Measurements from ENCODE around the gene SNX9.

The SNX9 gene

DNA sequence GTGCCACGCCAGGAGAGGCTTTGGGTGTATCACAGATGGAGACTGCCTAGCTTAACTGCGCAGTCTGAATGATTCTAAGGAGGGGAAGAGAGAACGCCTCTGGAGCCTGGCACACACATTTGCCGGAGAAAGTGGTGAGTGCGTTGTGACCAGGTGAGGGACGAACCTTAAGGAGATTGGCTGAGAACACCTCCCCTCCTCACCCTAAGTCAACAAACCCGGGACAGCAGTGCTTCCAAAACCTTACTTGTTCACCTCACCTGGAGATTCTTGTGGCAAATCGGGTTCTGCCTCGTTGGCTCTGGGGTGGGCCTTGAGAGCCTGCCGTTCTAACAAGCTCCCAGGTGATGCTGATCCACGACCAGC is 168.0 kb downstream of the SNX9 start:
- in situ Hi-C loops (cut with MboI; ENCODE audit: low pct_unique_long_range_greater_than_20kb, low sequenced_read_pairs, unreplicated experiment): no loop called here
- TF ChIP-seq, protein P1, sequence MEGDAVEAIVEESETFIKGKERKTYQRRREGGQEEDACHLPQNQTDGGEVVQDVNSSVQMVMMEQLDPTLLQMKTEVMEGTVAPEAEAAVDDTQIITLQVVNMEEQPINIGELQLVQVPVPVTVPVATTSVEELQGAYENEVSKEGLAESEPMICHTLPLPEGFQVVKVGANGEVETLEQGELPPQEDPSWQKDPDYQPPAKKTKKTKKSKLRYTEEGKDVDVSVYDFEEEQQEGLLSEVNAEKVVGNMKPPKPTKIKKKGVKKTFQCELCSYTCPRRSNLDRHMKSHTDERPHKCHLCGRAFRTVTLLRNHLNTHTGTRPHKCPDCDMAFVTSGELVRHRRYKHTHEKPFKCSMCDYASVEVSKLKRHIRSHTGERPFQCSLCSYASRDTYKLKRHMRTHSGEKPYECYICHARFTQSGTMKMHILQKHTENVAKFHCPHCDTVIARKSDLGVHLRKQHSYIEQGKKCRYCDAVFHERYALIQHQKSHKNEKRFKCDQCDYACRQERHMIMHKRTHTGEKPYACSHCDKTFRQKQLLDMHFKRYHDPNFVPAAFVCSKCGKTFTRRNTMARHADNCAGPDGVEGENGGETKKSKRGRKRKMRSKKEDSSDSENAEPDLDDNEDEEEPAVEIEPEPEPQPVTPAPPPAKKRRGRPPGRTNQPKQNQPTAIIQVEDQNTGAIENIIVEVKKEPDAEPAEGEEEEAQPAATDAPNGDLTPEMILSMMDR (IDR thresholded peaks at IDR 0.05; ENCODE audit: extremely low read depth, insufficient read depth, missing control alignments): no peak
- no peak for DNase-seq (ENCODE audit: low spot score)

DNA sequence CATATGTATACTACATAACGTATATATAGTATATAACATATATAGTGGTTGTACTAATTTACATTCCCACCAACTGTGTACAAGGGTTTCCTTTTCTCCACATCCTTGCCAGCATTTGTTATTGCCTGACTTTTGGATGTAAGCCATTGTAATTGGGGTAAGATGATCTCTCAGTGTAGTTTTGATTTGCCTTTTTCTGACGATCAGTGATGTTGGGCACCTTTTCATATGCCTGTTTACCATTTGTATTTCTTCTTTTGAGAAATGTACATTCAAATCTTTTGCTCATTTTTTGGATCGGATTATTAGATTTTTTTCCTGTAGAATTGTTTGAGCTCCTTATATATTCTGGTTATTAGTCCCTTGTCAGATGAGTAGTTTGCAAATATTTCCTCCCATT is 170.0 kb downstream of the SNX9 start:
- in situ Hi-C loops (cut with MboI; ENCODE audit: low pct_unique_long_range_greater_than_20kb, low sequenced_read_pairs, unreplicated experiment): no loop called here
- TF ChIP-seq, protein P1 (IDR thresholded peaks at IDR 0.05; ENCODE audit: extremely low read depth, insufficient read depth, missing control alignments): no peak
- DNase-seq (ENCODE audit: low spot score): no peak

DNA sequence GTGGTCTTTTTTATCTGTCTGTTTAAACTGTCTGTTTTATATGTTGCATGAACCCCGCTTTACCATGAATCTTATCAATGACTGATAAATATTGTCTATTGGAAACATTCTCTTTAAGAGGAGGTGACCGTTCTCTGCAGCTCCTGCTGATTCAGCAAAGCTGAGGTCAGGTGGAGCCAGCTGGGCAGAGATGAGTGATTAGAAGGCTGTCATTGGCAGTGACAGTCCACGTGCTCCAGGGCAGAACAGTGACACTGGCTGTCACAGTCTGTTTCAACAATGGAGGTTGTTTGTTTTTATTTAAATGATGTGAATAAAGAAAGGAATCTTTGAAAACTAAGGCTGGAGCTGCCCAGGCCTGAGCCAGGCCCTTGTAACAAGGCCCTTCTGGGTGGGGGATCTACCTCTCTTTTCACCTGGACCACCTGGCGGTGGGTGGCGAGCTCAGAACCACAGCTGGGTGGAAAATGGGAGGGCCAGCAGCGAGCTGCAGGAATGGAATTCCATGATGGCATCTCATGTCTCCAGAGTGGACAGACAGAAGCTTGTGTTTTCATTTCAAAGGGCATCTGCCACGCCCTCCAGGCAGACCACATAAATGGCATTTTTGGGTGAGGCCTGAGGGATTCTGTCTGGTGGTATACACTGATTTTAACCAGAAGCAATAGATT is 171.2 kb downstream of the SNX9 start:
- in situ Hi-C loops (cut with MboI; ENCODE audit: low pct_unique_long_range_greater_than_20kb, low sequenced_read_pairs, unreplicated experiment): no loop called here
- no peak for DNase-seq (ENCODE audit: low spot score)
- TF ChIP-seq, protein P1 (IDR thresholded peaks at IDR 0.05; ENCODE audit: extremely low read depth, insufficient read depth, missing control alignments): no peak

Data from GM13977 (cell line).